H1 (cell line): ENCODE measurements around the gene COL27A1. TPM values are rescaled to one million over a fixed set of nuclear protein-coding genes. Genes with fewer than 3 reads are reported as not detected.

Source experiments
- CTCF ChIA-PET: fragments of 300-600 bp; sonication (Branson Sonifier 250); formaldehyde crosslinking; loops from one replicate; lab custom pipeline; 2021; ENCODE audit not compliant: partially characterized antibody; lab: Charles Lee
- POLR2A ChIA-PET: fragments of 300-600 bp; sonication (Branson Sonifier 250); formaldehyde crosslinking; loops from one replicate; lab custom pipeline; 2021; ENCODE audit warnings: inconsistent platforms; ENCODE audit not compliant: partially characterized antibody; lab: Charles Lee
- DNase-seq, 2 experiments: peaks; one replicate each; pipeline versions ENCODE4 v3.0.0 to v3.0.0-alpha.2; 2010 to 2022; ENCODE audit warnings: low spot score in 2 of 2, low read depth in 1 of 2, mixed read lengths in 1 of 2
- FAIRE-seq: peaks from 2 replicates; lab custom pipeline; 2011; peaks lifted over from hg19 to GRCh38; lab: Jason Lieb, UNC
- H2AFZ ChIP-seq: 2 replicates; pipeline ENCODE4 v1.8.1; 2012; ENCODE audit warnings: low read length, inconsistent platforms
- H2AK5ac ChIP-seq: 2 replicates; pipeline ENCODE4 v1.6.1; 2013; ENCODE audit warnings: low read depth, low read length
- H2BK120ac ChIP-seq: replicated peaks from 2 replicates; pipeline ENCODE3; 2013; ENCODE audit warnings: low read depth, low read length, inconsistent platforms
- H2BK12ac ChIP-seq: 2 replicates; pipeline ENCODE4 v1.6.1; 2013; ENCODE audit warnings: low read depth, low read length
- H2BK15ac ChIP-seq: 2 replicates; pipeline ENCODE4 v1.6.1; 2013; ENCODE audit warnings: low read length
- H2BK20ac ChIP-seq: 2 replicates; pipeline ENCODE4 v1.6.1; 2013; ENCODE audit warnings: low read length
- H2BK5ac ChIP-seq: 2 replicates; pipeline ENCODE4 v1.6.1; 2013; ENCODE audit warnings: low read depth, low read length
- H3K14ac ChIP-seq: 2 replicates; pipeline ENCODE4 v1.6.1; 2013; ENCODE audit warnings: inconsistent platforms; ENCODE audit not compliant: insufficient read length
- H3K18ac ChIP-seq: 2 replicates; pipeline ENCODE4 v1.6.1; 2013; ENCODE audit warnings: low read length; ENCODE audit errors: extremely low read depth
- H3K23ac ChIP-seq: 2 replicates; pipeline ENCODE4 v1.6.1; 2013; ENCODE audit warnings: inconsistent platforms; ENCODE audit not compliant: insufficient read length
- H3K23me2 ChIP-seq: 2 replicates; pipeline ENCODE4 v1.6.1; 2013; ENCODE audit warnings: low read depth, low read length
- H3K27ac ChIP-seq: 2 replicates; pipeline ENCODE4 v1.6.1; 2011; ENCODE audit warnings: low read depth, low read length, inconsistent platforms
- H3K27me3 ChIP-seq, 4 experiments: replicated peaks in 1 of 4; 1 replicate in 1 of 4; 2 replicates in 3 of 4; pipeline versions ENCODE4 v1.6.1 to v1.8.1; 2011 to 2013; ENCODE audit warnings: low read length in 3 of 4, mild to moderate bottlenecking in 3 of 4, inconsistent platforms in 2 of 4, mixed read lengths in 2 of 4, moderate library complexity in 1 of 4; ENCODE audit not compliant: control insufficient read depth in 3 of 4, insufficient read depth in 3 of 4; ENCODE audit errors: extremely low read depth in 1 of 4
- H3K36me3 ChIP-seq, 4 experiments: 2 replicates each; pipeline versions ENCODE4 v1.6.1 to v1.8.1; 2011 to 2013; ENCODE audit warnings: mild to moderate bottlenecking in 4 of 4, low read length in 3 of 4, moderate library complexity in 2 of 4, control low read depth in 1 of 4, inconsistent platforms in 1 of 4; ENCODE audit not compliant: insufficient read depth in 4 of 4, control insufficient read depth in 2 of 4
- H3K4ac ChIP-seq: replicated peaks from 2 replicates; pipeline ENCODE3; 2013; ENCODE audit warnings: low read length, low read depth, mixed read lengths, inconsistent platforms; ENCODE audit not compliant: insufficient read length
- H3K4me1 ChIP-seq, 4 experiments: replicated peaks in 1 of 4; 1 replicate in 1 of 4; 2 replicates in 3 of 4; pipeline versions ENCODE4 v1.6.1 to v1.8.1; 2011 to 2013; ENCODE audit warnings: low read length in 3 of 4, inconsistent platforms in 2 of 4, mixed read lengths in 1 of 4; ENCODE audit not compliant: insufficient read depth in 4 of 4, control insufficient read depth in 3 of 4
- H3K4me2 ChIP-seq, 2 experiments: 2 replicates each; pipeline versions ENCODE4 v1.6.1 to v1.8.1; 2011 to 2013; ENCODE audit warnings: low read depth in 2 of 2, low read length in 2 of 2, control low read depth in 1 of 2, inconsistent platforms in 1 of 2, mild to moderate bottlenecking in 1 of 2; ENCODE audit not compliant: insufficient read depth in 1 of 2
- H3K4me3 ChIP-seq, 4 experiments: fragments of 200-600, 300-600 bp in 1 of 4; sonication (generic), shearing (Covaris generic), sonication (Bioruptor Twin) in 1 of 4; 2 replicates each; pipeline versions ENCODE4 v1.5.1 to v1.8.1; 2011 to 2016; ENCODE audit warnings: low read length in 4 of 4, low read depth in 3 of 4, control low read depth in 2 of 4, inconsistent platforms in 2 of 4, mild to moderate bottlenecking in 2 of 4, mixed read lengths in 1 of 4, moderate library complexity in 1 of 4; ENCODE audit not compliant: insufficient read depth in 2 of 4; ENCODE audit errors: extremely low read depth in 1 of 4
- H3K56ac ChIP-seq: replicated peaks from 2 replicates; pipeline ENCODE3; 2013; ENCODE audit warnings: low read depth, mild to moderate bottlenecking, mixed read lengths, low read length, inconsistent platforms; ENCODE audit not compliant: insufficient read length
- H3K79me1 ChIP-seq: 2 replicates; pipeline ENCODE4 v1.6.1; 2013; ENCODE audit warnings: low read depth, low read length, control low read depth
- H3K79me2 ChIP-seq, 2 experiments: 2 replicates each; pipeline versions ENCODE4 v1.6.1 to v1.8.1; 2012 to 2013; ENCODE audit warnings: low read length in 2 of 2, mild to moderate bottlenecking in 2 of 2, inconsistent platforms in 1 of 2; ENCODE audit not compliant: insufficient read depth in 2 of 2, control insufficient read depth in 1 of 2
- H3K9ac ChIP-seq, 4 experiments: replicated peaks in 1 of 4; 1 replicate in 1 of 4; 2 replicates in 3 of 4; pipeline versions ENCODE4 v1.6.1 to v1.8.1; 2011 to 2013; ENCODE audit warnings: low read depth in 3 of 4, low read length in 3 of 4, control low read depth in 2 of 4, mild to moderate bottlenecking in 2 of 4, moderate library complexity in 2 of 4, inconsistent platforms in 1 of 4; ENCODE audit errors: extremely low read depth in 1 of 4
- H3K9me3 ChIP-seq, 2 experiments: 2 replicates each; pipeline versions ENCODE4 v1.6.1 to v1.8.1; 2012 to 2013; ENCODE audit warnings: mild to moderate bottlenecking in 2 of 2, moderate library complexity in 2 of 2, control low read depth in 1 of 2, inconsistent platforms in 1 of 2, low read depth in 1 of 2, low read length in 1 of 2, mixed read lengths in 1 of 2; ENCODE audit not compliant: insufficient read depth in 2 of 2
- H4K20me1 ChIP-seq, 2 experiments: replicated peaks in 1 of 2; 2 replicates each; pipeline versions ENCODE3 to v1.8.1; 2011 to 2013; ENCODE audit warnings: inconsistent platforms in 2 of 2, low read length in 2 of 2, mild to moderate bottlenecking in 1 of 2; ENCODE audit not compliant: insufficient read depth in 2 of 2, control insufficient read depth in 1 of 2
- H4K5ac ChIP-seq: 2 replicates; pipeline ENCODE4 v1.6.1; 2013; ENCODE audit warnings: low read length, low read depth, mixed read lengths, inconsistent platforms; ENCODE audit not compliant: insufficient read length
- H4K8ac ChIP-seq: 2 replicates; pipeline ENCODE4 v1.8.0; 2013; ENCODE audit warnings: mild to moderate bottlenecking, moderate library complexity, low read length, inconsistent platforms; ENCODE audit not compliant: insufficient read depth; ENCODE audit errors: extremely low read depth
- H4K91ac ChIP-seq: replicated peaks from 2 replicates; pipeline ENCODE3; 2013; ENCODE audit warnings: low read length, mixed read lengths, inconsistent platforms; ENCODE audit not compliant: insufficient read length
- NANOG ChIP-seq: IDR thresholded peaks from 2 replicates; pipeline ENCODE4 v1.6.1; 2011; ENCODE audit warnings: low read length, low read depth, mild to moderate bottlenecking, inconsistent platforms; ENCODE audit not compliant: insufficient read depth, poor library complexity, severe bottlenecking
- TBP ChIP-seq: IDR thresholded peaks from 2 replicates; pipeline ENCODE4 v1.6.1; 2011; ENCODE audit warnings: low read depth, low read length, improper control_type of control experiment
- WGBS, 2 experiments: shearing (Covaris generic) in 1 of 2; methylation state at CpG; one replicate each; pipeline versions ENCODE4 v1.1.6 to v1.1.7; 2013 to 2015; ENCODE audit warnings: low lambda C conversion rate in 2 of 2, mixed read lengths in 2 of 2, inconsistent platforms in 1 of 2, low coverage in 1 of 2, missing lambda C conversion rate in 1 of 2; ENCODE audit not compliant: insufficient replicate concordance in 2 of 2, insufficient coverage in 1 of 2, insufficient read length in 1 of 2; ENCODE audit errors: extremely low coverage in 1 of 2, missing lambda C conversion rate in 1 of 2; 5-methylcytosine and 5-hydroxymethylcytosine counted together
- polyA plus RNA-seq, 7 experiments: library from polyadenylated mRNA; depleted of rRNA in 3 of 7; stranded (reverse) in 5 of 7; unstranded in 2 of 7; fragments of >200 nt in 5 of 7; fragments of 200-250 nt in 2 of 7; gene quantifications; 1 replicate in 5 of 7; 2 replicates in 1 of 7; 4 replicates in 1 of 7; pipeline versions ENCODE4 v1.2.1 to v1.2.3, GENCODE V29; 2011 to 2013; ENCODE audit warnings: missing spikeins in 2 of 7, mixed read lengths in 2 of 7
- total RNA-seq: library from RNA; stranded (reverse); fragmentation: NEBNext Ultra II Directional; extraction: Animal tissue kit (Norgen Biotek cat#: 25700); gene quantifications from 2 replicates; pipeline ENCODE4 v1.2.1, GENCODE V29; 2021

Gene COL27A1
- total and polyA plus RNA-seq, 2 of the 8 experiments (the other 6 are each of a cell fraction or from before 2014, with no cell fraction given), result 15.1 to 22.8 TPM

- Histone ChIP-seq H2AK5ac (no peak overlapping the region), H3K9ac (no peak overlapping the region), H3K4me2 (no peak overlapping the region), H2BK5ac (no peak overlapping the region), H3K4ac (no peak overlapping the region), H3K23me2 (no peaks in the 10 kb centered on the region), H3K14ac (no peak overlapping the region), H3K27ac (no peak overlapping the region), H3K4me3 (no peak overlapping the region), H3K79me2 (no peaks in the 10 kb centered on the region), H3K27me3 (no peaks in the 10 kb centered on the region), H3K36me3 (peaks cover 0 to 4% (median 0%) of the 10 kb centered on the region in 4 experiments; a peak in 1 of 8 replicates), H3K4me1 (peaks cover 0 to 19% (median 3%) of the 10 kb centered on the region in 4 experiments; a peak in 5 of 7 replicates), H2BK20ac (no peak overlapping the region), H4K8ac (no peak overlapping the region; the same call in 1 of the 2 replicates), H3K18ac (no peak overlapping the region), H4K20me1 (peaks cover 0 to 1% of the 10 kb centered on the region in 2 experiments), H3K23ac (no peak overlapping the region), H3K9me3 (no peaks in the 10 kb centered on the region), H2BK12ac (no peak overlapping the region), H2AFZ (no peak overlapping the region), H2BK15ac (no peak overlapping the region), H2BK120ac (no peak overlapping the region), H3K79me1 (no peaks in the 10 kb centered on the region), H4K5ac (no peak overlapping the region), H4K91ac (no peak overlapping the region), H3K56ac (no peak overlapping the region)
- FAIRE-seq, result no peak
- POLR2A ChIA-PET, result no interaction called here
- no peak for DNase-seq
- WGBS, 2 experiments, result 94% methylated on average over 14 of the region's 14 CpGs; no CpG with 5 or more reads in 1 of the 2 experiments
- CTCF ChIA-PET, result interaction anchor here (1.1 to 1.6 kb wide), 3 partner anchors 112 to 176 kb away, joined by 3 to 8 read pairs (median 3); no protein-coding TSS in a partner anchor
- TF ChIP-seq NANOG, result no peak
- TF ChIP-seq TBP, result no peak
Observed at GRCh38 chr9:114283551-114284111, 128.3 kb downstream of the COL27A1 start.
